Kidney glomerular epithelial cell (primary cell): ENCODE results near the gene UFSP2.
A peak's percentile ranks its signal among the peaks of the same experiment; 100 is the strongest.

ENCODE experiments used
- DNase-seq: peaks from one replicate; lab custom pipeline; 2025; lab: John Stamatoyannopoulos, UW

Gene UFSP2

DNA sequence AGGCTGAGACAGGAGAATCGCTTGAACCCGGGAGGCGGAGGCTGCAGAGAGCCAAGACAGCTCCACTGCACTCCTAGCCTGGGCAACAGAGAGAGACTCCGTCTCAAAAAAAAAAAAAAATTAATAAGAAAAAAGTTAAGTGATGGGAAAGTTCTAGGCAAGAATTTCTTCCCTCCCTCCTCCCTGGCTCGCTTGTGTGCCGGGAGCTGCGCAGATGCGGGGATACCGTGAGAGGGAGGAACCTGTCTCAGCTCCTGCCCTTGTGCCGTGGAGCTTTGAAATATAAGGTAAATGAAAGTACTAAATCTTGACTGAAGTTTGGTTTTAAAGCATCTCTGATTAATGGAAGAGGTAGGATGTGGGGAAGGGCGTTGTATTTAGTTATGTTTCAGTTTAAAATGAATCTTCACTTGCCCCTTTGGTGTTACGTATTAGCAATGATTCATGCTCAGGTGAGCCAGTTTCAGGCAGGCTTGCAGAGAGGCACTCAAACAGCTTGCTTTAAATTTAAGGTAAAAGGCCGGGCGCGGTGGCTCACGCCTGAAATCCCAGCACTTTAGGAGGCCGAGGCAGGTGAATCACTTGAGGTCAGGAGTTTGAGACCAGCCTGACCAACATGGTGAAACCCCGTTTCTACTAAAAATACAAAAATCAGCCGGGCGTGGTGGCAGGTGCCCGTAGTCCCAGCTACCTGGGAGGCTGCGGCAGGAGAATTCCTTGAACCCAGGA lies 1.4 kb upstream of the UFSP2 start:
- DNase-seq: no peak

DNA sequence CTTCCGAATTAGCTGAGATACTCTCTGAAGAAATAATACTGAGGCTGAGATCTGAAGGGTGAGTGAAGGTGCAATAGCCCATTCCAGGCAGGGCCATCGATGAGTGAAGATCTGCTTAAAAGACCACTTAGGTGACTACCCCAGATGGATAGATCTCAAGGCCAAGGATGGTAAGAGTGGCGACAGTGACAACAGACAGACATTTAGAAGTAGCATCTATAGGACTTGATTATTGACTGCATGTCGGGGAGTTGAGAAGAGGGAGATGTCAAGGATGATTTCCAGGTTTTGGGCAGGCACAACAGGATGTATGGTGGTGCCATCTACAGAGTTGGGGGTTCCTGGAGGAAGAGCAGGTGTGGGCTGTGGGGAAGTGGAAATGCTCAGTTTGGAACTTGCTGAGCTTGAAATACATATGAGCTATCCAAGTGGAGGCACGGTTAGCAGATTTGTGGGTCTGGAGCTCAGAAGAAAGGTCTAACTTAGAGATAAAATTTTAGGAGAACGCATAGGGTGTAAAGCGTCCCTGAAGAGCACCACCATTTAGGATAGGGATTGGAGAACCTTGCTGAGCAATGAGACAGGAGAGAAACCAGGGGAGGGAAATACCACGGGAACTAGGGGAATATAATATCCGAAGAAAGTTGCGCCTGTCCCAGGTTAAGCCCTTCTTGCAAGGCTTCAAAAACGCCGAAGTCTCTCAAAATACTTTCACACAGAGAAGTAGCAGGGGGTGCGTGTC lies 688 bp downstream of the UFSP2 start:
- peak; percentile 72 for DNase-seq

DNA sequence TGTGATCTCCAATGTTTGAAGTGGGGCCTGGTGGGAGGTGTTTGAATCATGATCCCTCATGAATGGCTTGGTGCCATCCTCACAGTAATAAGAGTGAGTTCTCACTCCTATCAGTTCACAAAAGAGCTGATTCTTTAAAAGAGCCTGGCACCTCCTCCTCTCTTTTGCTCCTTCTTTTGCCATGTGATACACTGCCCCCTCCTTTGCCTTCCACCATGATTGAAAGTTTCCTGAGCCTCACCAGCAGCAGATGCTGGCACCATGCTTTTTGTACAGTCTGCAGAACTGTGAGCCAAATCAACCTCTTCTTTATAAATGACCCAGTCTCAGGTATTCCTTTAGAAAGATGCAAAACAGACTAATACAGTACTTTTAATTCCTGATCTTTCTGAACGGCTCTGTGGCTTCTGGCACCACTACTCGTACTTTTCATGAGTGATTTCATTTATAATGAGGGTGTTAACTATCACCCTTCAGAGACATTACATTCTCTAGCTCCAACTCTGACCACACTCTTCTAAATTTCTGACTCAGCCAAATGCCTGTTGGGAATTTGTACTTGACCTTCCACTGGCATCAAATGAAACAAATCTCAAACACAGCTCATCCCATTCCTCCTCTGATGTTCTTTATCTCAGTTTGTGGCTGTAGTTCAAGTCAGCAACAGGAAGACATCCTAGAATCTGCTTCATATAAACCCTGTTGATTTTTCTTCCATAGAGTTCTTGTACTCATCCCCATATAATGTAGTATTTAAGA lies 4.2 kb downstream of the UFSP2 start:
- DNase-seq: peak; percentile 24

DNA sequence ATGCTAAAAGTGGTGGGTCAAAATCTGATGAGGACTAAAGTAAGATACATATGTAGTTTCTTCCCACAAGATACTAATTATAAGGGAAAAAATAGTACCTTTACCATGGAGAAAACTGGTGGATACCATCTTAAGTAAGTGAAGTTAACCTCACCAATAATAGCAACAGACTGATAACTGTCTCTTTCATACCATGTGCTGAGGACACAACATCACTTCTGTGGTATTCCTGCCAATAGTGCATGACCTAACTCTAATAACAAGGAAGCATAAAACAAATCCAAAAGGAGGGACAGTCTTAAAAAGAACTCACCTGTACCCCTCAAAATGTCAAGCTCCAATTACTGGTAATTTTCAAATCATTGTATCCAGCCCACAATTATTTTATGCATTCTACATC lies 8.8 kb downstream of the UFSP2 start:
- no peak for DNase-seq

DNA sequence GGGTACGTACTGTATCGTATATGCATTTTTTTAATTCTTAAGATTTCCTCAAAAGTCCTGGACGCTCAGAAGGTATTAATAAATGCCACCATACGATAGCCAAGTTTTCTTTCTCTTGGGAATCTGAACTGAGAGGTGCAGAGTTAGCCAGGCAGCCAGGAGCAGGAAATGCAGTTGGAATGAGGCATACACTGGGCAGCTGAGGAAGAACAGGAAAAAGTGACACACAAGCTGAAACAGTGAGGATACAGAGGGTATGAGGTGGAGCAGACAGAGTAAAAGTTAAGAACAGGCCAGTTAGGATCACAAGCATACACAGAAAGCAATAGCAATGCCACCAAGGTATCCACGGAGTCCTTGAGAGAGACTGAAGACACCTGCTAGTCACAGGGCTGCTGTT lies 13.4 kb downstream of the UFSP2 start:
- no peak for DNase-seq

DNA sequence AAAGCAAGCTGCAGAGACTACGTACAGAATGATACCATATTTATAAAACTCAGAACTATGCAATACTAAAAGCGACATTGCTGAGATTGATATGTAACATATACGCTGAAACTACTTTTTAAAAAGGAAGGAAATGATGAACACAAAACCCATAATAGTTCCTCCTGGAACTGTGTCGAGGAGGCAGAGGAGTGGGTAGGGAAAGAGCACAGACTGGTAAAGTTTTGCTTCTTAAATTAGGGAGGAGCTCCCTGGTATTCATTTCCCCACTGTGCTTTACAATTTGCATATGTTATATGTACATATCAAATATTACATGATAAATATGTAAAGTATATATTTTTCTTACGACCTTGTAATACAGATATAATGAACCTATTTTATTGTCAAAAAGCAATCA lies 13.9 kb downstream of the UFSP2 start:
- DNase-seq: no peak

DNA sequence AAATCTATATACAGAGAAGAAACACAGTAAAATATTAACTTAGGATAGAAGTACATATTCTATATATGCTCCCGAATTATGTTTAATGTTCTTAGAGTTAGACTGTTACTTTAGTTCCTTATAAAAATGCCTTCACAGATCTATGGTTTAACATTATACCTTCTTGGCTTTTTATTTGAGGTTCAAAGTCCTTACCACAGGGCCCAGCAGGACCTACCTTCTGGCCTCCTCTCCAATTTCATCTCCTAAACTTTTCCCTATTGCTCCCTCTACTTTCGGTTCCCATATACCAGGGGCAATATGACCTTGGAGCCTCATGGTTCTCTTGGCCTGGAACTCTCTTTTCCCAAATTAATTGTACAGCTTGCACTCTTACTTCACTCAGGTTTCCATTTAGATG lies 17.3 kb downstream of the UFSP2 start:
- no peak for DNase-seq

DNA sequence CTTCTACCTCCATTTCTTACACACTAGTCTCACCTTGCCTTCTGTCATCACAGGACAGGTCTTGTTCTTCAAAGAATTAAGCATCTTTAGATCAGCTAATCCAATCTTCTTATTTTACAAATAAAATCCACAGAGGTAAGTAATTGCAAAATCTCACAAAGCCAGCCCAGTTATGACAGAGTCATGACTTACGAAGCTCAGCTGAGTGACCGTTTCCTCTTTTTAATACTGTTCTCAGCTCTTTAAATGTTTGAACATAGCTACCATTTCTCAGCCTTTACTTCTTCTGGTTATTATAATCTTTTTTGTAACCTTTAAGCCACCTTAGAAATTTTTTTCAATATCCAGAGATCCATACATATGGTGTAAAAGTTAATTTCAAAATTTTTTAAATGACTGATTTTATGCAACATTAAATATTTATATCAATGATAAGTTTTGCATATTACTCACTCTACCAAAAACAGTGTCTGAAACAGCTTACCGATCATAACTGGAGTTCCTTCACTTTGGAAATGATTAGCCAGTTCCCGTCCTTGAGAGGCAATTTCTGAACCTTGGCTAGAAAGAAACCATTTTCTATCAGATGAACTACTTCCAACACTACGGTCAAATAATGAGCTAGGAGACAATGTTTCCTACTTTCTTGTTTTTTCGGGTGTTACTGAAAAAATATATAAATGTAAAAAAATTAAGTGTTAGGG lies 20.3 kb downstream of the UFSP2 start:
- DNase-seq: no peak

DNA sequence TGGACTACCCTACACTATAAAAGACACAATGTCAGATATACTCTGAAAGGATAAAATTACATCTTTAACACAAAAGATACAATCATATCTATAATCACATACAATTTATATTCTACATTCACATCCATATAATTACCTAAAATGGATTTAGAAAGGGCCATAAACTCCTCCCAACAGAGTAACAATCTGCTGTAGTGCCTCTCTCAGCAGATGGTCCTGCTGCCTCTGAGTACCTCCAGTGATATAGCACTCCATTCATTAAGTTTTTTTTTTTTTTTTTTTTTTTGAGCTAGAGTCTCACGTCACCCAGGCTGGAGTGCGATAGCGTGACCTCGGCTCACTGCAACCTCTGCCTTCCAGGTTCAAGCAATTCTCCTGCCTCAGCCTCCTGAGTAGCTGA lies 21.7 kb downstream of the UFSP2 start:
- no peak for DNase-seq

DNA sequence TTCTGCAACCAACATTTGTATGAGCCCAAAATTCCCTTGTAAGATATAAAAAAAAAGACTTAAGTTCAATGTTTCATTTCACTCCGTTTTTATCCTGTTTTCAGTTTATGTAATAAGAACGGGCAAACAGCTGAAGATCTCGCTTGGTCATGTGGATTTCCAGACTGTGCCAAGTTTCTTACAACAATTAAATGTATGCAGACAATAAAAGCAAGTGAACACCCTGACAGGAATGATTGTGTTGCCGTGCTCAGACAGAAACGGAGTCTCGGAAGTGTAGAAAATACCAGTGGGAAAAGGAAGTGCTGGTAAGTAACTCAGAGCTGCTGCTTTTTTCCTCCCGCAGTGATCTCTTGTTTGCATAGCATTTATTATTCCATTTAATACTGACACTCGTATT lies 26.3 kb downstream of the UFSP2 start:
- DNase-seq: no peak

DNA sequence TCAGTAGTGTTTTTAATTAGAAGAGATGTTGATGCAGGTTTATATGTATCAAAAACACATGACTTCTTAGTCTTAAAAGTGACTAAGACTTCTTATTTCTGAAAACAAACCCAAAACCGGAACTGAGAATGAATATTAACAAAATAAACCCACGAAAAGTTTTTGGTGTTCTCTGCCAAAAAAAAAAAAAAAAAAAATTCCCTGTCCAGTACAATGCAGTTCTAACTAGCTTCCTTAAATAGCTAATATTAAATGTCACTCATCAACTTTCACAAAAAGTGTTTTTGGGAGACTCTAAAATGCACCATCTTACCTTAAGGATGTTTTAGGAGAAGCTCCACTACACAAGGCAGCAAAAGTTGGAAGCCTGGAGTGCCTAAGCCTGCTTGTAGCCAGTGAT lies 27.1 kb downstream of the UFSP2 start:
- no peak for DNase-seq

DNA sequence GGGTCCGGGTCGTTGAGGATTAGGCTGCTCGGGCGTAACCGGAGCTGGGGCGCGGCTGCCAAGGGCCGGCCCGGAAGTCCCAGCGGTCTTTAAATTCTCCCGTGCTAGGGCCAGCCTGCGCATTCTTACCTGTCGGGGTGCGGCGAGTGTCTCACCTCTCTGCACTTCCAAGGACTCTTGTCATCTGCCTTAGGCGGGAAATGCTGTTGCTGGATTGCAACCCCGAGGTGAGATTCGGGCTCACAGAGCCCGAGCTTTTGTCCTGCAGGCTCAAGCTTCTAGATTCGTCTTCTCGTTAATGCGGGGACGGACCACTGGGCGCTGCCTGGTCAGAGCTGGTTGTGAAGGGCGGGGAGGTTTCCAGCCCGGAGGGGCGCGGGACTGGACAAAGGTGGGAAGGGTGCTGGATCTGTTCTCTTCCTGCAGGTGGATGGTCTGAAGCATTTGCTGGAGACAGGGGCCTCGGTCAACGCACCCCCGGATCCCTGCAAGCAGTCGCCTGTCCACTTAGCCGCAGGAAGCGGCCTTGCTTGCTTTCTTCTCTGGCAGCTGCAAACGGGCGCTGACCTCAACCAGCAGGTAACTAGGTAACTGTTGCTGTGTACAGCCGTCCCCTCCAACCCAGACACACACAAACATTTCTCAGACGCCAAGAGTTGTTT lies 28.9 kb downstream of the UFSP2 start, which contains the start of gene ANKRD37:
ANKRD37 (plus strand) TSS at position 118 of the 662 bp plus-strand sequence; CDS start at position 201, 83 bp downstream.
- peak; percentile 73 for DNase-seq

DNA sequence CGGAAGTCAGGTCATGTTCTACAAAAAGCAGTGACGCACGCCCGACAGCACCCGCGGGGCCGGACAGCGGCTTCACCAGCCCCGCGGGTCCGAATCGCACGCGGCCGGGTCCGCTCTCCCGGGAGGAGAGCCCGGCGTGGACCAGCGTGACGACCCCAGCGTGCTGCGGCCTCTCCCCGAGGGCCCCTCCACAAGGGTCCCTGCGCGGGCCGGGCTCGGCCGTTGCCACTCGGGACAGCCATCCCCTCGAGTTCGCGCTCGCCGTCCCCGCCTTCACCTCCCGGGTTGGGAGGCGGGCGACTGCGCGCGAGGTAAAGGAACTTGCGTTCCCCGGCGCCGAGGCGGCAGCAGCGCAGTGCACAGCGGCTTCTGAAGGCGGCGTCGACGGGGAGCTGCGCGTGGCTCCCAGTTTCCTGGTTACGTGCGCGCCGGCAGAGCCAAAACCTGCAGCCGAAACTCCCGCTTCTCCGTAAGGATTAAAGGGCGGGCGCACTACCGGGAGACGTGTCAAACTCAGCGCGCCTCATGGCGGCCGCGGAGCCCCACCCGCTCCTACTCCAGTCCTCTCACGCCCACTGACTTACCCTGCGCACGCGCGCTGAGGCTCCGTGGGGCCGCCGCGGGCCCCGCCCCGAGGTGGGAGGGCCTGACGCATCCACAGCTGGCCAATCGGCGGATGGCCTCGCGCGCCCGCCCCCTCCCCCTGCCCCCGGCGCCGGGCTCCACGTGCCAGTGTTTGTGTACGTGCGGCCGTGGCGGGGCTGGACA lies 29.6 kb downstream of the UFSP2 start:
- peak; percentile 98 for DNase-seq

DNA sequence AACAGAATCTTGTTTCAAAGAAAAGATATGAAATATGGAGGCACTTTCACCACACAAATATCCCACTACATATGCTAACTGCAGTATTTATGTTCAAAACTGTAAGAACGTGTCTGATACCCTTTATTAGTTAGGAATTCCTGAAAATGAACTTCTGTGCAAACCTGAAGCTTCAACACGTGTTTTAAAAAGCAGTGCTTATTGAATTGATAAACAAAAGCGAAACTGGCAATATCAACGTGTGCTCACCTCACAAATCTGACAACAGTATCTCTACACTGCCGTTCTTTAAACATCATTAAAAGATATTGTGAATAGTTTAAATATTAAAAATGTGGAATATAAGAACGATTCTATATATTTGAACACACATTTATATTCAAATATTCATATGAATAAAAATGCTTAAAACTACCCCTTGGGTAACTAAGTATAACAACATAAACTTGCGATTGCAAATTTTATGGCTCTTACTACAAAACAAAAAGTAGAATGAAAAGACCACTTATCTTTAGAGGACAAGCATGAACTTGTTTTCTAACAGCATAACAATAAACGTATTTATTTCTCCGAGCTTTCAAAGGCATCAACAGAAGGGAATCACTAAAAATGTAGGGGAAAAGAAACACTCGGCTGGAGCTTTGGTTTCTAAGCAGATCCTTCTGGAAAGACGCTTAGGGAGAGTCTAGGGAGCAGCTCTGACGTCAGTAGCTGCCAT lies 30.4 kb downstream of the UFSP2 start, which contains the start of gene LRP2BP:
LRP2BP (minus strand) TSS at position 687 of the 718 bp plus-strand sequence. CDS start 17,738 bp downstream, outside the sequence.
- peak; percentile 41 for DNase-seq

DNA sequence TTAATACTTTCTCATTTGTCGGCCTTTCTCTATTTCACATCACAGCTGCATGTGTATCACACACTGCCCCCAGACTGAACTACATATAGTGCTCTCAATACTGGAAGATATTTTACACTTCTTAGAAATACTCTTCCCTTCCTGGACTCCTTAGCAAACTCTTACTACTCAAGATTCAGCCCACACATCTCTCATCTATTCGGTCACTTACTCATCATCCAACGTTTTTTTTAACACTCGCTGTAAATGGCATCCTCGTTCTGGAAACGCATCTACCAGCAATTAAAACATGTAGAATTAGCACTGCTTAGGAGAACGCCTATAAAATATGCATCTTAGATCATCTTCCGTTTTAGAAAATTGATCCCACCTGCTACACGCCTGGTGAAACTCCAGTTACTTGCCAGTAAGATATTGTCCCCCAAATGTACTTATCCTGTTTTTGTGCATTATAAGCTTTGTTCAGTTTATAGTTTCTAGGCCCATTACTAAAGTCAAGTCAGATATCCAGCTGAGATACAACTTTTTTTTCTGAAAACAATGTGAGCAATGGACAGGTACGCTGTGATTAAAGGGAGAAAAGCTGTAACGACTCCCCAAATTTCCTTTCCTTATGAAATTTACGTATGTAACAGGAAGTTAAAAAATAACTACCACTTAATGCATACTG lies 31.1 kb downstream of the UFSP2 start:
- DNase-seq: peak; percentile 13

DNA sequence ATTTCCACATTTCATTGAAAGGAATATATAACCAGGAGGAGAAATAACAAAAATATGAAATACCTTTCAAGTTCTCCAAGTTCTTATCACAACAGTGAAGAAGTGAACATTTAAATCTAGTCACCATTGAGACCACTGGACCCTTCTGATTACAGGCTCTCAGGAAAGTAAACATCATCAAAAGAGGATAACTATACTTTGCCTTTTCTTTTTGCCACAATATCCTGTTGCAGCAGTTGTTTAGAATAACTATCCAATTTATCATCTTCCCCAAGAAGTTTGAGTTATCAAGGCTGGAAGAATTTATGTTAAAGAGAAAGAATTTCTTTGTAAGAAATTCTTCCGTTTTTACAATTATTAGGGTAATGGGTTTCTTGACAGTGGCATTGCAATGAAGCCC lies 33.6 kb downstream of the UFSP2 start:
- DNase-seq: no peak

DNA sequence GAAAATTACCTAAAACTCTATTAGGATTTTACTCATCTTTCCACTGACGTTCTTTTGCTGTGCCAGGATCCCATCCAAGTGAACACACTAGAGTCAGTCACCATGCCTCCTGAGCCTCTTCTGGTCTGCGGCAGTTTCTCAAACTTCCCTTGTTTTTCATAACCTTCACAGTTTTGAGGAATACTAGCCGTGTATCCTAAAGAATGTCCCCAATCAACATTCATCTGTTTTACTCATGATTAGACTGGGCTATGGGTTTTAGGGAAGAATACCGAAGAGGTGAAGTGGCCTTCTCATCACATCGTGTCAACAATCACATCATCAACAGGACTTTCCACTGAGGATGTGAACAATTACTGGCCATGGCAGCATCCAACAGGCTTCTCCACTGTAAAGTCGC lies 34.8 kb downstream of the UFSP2 start:
- no peak for DNase-seq

DNA sequence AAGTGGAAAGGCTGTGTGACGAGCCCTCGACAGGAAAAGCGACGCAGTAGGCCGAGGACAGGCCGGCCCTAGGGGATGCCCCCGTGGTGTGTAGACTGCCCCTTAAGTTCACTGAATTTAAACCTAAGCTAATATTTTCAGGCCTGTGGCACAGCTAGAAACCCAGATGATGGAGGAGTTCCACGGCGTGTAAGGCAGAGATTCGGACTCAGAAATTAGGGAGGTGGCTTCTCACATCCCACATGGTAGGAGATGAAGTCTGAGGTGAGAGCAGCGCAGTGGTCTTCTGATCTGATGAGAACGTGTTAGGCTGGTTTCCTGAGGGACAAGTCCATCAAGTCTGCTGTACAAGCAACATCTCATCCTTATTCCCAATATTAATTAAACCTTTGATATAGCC lies 37.8 kb downstream of the UFSP2 start:
- no peak for DNase-seq

DNA sequence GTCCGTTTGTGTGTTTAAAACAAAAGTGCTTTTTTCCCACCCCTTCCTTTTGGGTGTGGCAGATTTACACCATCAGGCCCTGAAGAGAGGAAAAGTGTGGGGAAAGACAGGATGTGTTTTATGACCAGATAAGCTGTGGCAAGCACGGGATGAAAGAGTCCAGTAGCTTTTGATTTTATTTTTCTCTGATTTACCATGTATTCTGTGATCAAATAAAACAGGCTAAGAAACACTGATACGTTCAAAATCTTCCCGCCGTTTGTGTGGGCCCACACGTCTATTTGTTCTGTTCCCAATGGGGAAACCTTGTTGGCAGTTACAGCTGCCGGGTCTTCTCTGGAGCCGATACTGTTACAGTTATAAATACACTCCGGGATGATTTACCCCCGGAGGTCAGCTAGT lies 40.8 kb downstream of the UFSP2 start:
- peak; percentile 2 for DNase-seq
